ENCODE data around the gene KCNQ1. TPM values are rescaled to one million over a fixed set of nuclear protein-coding genes. Genes with fewer than 3 reads are reported as not detected.

The KCNQ1 gene
- total RNA-seq, 2 donors from 2014 or later: 38.9 to 46.1 TPM

GRCh38 chr11:2463766-2464277 is 19.0 kb downstream of the KCNQ1 start:
- H3K27ac ChIP-seq: peak overlapping the region; percentile 91 to 100 (median 99)
- no peak overlapping the region for H3K4me3 ChIP-seq
- no peaks in the 10 kb centered on the region for H3K36me3 ChIP-seq (replicated peaks in 1 of 2; ENCODE audit: insufficient read depth in 1 of 2, low read depth in 2 of 2)
- H3K9me3 ChIP-seq: no peaks in the 10 kb centered on the region
- H3K27me3 ChIP-seq: no peaks in the 10 kb centered on the region
- DNase-seq: peak in 2 of 4 donors; percentile 55 to 70
- WGBS, 2 donors: 26 to 49% methylated on average over 18 to 25 of the region's 26 CpGs
- ATAC-seq: peak; percentile 4
- TF ChIP-seq CTCF (IDR thresholded peaks at IDR 0.05) (peak in 2 of 7 experiments; percentile 9 to 12), POLR2A (IDR thresholded peaks at IDR 0.05) (no peak)
- H3K4me1 ChIP-seq: peaks cover 84% of the 10 kb centered on the region
- intact Hi-C loops (cut with DNase I): no loop called here

DNA sequence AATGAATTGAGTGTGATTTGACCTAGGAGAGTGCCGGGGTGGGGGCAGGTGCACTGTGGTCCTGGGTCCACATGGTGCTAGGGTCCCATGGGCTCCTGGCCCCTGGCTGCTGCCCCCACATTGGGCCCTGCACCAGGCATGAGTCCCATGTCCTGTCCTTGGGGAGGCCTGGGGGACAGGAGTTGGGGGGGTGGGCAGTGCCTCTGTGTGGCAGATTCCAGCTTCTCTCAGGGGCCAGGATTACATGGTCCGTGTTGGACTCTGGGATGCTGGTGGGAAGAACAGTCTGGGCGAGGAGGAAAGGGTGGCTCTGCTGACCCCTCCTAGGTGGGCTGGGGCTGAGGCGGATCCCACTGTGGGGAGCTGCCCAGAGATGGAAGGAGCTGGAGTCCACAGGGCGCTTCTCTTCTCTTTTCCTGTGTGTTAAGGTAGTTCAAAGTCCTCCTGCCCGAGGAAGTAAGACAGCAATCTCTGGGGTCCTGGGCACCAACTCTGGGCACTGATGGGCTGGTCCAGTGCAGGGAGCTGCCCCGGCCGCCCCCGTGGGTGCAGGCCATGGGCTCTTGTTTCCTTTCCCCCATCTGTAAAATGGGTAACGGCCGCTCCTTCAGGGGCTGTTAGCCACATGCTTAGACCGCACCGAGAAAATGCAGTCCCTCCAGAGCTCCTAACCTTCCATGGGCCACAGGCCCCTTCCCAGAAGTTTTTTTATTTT is 19.8 kb downstream of the KCNQ1 start:
- TF ChIP-seq POLR2A (IDR thresholded peaks at IDR 0.05) (no peak), CTCF (IDR thresholded peaks at IDR 0.05) (no peak)
- peak overlapping the region; percentile 62 to 99 (median 95) for H3K27ac ChIP-seq
- DNase-seq (peak in 1 of 4 donors; percentile 11), ATAC-seq (no peak)
- H3K4me3 ChIP-seq: no peak overlapping the region
- peaks cover 76% of the 10 kb centered on the region for H3K4me1 ChIP-seq
- H3K9me3 ChIP-seq: no peaks in the 10 kb centered on the region
- H3K27me3 ChIP-seq: no peaks in the 10 kb centered on the region
- WGBS, 2 donors: 83 to 94% methylated on average over 9 to 13 of the region's 13 CpGs
- no peaks in the 10 kb centered on the region for H3K36me3 ChIP-seq (replicated peaks in 1 of 2; ENCODE audit: insufficient read depth in 1 of 2, low read depth in 2 of 2)
- intact Hi-C loops (cut with DNase I): no loop called here

GRCh38 chr11:2465202-2466068 is 20.6 kb downstream of the KCNQ1 start:
- Histone ChIP-seq H3K27me3 (no peaks in the 10 kb centered on the region), H3K36me3 (replicated peaks in 1 of 2; ENCODE audit: insufficient read depth in 1 of 2, low read depth in 2 of 2) (no peaks in the 10 kb centered on the region), H3K4me1 (peaks cover 68% of the 10 kb centered on the region), H3K27ac (peak overlapping the region; percentile 42 to 99 (median 95)), H3K9me3 (no peaks in the 10 kb centered on the region), H3K4me3 (no peak overlapping the region)
- intact Hi-C loops (cut with DNase I): no loop called here
- no peak for ATAC-seq
- peak in 3 of 4 donors; percentile 13 to 62 (median 40) for DNase-seq
- TF ChIP-seq POLR2A (IDR thresholded peaks at IDR 0.05): no peak
- no peak for TF ChIP-seq CTCF (IDR thresholded peaks at IDR 0.05)
- WGBS, 2 donors: 68 to 79% methylated on average over 7 to 19 of the region's 20 CpGs

DNA sequence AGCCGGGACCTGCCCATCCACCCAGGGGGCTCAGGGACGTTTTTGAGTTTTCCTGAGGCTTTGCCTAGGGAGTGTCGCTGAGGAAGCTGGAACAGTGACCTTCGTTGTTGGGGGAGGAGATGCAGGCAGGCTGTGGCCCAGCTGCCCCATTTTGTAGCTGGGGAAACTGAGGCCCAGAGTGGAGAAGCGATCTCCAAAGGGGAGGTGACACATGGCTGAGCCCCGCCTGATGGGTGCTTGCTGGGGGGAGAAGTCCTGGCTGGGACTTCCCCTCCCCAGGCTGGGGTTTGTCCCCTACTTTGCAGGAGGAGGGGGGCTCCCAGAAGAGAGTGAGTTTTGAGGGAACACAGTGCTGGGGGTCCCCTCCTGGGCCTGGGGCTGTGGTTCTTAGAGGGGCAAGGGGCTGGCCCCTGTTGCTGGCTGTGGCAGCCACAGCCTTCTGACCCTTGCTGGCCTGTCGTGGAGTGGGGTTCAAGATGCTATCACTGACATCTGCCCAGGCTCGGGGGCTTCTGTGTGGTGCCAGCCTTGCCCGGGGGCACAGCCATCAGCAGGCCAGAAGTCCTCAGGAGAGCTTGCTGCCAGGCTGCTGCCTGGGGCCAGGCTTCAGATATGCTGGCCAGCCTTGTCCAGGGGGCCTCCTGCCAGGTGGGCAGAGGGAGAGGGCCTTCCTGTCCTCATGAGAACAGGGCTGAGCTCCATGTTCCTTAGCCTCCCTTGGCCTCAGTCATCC is 21.4 kb downstream of the KCNQ1 start:
- Histone ChIP-seq H3K9me3 (no peaks in the 10 kb centered on the region), H3K27me3 (no peaks in the 10 kb centered on the region), H3K36me3 (replicated peaks in 1 of 2; ENCODE audit: insufficient read depth in 1 of 2, low read depth in 2 of 2) (no peaks in the 10 kb centered on the region), H3K4me1 (peaks cover 60% of the 10 kb centered on the region), H3K27ac (peak overlapping the region in 3 of 4 donors; percentile 91 to 99 (median 99)), H3K4me3 (no peak overlapping the region)
- no peak for TF ChIP-seq POLR2A (IDR thresholded peaks at IDR 0.05)
- TF ChIP-seq CTCF (IDR thresholded peaks at IDR 0.05): no peak
- DNase-seq (no peak), ATAC-seq (no peak)
- 82 to 86% methylated on average over 7 to 9 of the region's 9 CpGs for WGBS, 2 donors
- intact Hi-C loops (cut with DNase I): no loop called here

Data from body of pancreas (tissue), 4 donors.